Pons (tissue), 1 donor: Measurements from ENCODE around the gene DOC2A.

Experiments used
- DNase-seq: peaks from one replicate; pipeline ENCODE4 v3.0.0-alpha.2; 2016; ENCODE audit warnings: low spot score

The DOC2A gene

DNA sequence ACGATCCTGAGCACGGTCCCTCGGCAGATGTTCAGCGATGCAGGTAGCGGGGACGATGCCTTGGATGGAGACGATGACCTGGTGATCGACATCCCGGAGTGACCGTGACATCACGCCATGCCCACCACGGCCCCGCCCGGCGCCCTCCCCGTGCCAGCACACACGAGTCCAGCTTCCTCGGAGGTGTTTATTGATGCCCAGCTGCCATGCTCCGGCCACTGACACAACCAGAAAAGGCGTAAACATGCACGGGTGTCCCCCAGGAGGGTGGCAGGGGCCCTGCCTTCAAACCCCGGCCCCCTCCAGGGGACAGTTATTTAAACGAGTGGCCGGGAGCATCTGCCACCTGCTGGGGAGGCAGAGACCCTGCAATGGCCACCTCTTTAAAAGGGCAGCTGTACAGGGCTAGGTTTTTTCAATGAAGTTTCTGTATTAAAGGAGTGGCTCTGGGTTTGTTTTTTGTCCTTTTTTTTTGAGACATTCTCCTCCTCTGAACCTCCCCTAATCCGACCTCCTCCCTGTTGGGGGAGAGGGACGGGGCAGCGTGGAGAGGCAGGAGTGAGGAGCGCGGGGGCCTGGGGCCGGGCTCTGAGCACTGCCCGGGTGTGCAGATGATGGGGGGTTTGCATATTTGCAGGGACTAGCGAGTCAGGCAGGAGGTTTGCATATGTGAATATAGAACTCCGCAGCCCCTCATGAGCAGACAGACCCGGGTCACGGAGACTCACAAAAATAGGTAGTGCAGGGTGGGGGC is 5.3 kb downstream of the DOC2A start:
- DNase-seq = no peak

DNA sequence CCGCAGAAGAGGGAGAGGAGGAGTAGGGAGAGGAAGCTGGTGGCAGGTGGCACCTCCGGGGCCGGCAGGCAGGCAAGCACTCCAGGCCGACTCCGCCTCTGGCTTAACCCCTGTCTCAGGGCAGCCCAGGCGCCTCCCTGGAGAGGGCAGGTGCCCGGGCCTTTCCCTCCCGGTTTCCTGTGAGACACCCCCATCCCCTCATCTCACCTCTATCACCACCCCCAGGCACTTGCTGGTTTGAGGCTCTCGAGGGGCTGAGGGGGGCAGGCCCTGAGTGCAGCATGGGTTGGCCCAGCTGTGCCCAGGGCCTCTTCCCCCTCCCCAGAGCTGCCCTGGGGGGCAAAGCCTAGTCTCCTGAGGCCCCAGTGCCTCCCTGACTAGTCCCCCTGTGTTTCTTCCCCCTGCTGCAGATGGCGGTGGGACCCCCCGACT is 6.0 kb downstream of the DOC2A start:
- DNase-seq = no peak

DNA sequence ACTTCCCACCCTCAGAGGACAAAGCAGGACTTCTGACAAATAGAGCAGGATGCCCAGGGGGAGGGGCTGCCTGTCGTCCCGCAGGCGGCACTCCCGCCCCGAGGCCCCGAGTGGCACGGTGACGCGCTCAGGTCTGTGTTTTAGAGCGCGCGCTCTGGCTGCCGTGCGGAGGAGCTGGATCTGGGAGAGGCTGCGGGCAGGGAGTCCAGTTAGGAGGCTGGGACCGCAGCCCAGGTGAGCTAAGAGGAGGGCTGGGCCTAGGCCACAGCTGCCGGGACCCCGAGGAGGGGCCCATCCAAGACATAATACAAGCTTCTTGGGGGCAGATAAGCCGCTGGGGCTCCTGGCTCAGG is 6.4 kb downstream of the DOC2A start:
- no peak for DNase-seq

DNA sequence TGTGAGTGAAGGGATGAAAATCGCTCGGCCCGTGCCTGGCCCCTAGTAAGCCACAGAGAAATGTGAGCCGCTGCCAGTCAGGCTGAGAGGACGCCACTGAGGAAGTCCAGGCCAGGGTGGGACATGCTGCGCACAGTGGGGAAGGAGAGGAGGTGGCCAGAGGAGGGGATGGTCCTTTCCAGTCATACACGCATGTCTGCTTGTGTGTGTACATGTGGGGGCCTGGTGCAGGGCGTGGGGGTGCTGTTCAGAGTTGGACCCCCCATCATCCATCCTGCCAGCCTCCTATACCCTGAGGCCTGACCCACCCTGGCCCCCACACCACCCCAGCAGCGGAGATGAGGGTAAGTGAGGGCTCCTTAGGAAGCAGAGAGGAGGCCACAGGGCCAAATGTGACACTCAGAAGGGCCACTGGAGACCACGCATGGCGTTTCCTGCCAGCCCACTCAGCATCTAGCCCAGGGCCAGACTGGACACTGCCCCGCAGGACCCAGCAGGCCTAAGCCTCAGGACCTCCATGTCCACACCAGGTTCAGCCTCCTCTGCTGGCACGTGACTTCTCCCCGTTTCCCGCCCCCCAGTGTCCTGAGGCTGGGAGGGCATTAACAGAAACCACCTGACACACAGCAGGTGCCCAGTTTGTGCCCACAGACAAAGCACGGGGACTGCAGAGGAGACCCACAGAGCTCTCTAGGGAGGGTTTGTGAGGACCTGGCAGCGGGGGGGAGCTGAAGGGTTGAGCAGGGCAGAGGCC is 7.0 kb downstream of the DOC2A start:
- DNase-seq = no peak

DNA sequence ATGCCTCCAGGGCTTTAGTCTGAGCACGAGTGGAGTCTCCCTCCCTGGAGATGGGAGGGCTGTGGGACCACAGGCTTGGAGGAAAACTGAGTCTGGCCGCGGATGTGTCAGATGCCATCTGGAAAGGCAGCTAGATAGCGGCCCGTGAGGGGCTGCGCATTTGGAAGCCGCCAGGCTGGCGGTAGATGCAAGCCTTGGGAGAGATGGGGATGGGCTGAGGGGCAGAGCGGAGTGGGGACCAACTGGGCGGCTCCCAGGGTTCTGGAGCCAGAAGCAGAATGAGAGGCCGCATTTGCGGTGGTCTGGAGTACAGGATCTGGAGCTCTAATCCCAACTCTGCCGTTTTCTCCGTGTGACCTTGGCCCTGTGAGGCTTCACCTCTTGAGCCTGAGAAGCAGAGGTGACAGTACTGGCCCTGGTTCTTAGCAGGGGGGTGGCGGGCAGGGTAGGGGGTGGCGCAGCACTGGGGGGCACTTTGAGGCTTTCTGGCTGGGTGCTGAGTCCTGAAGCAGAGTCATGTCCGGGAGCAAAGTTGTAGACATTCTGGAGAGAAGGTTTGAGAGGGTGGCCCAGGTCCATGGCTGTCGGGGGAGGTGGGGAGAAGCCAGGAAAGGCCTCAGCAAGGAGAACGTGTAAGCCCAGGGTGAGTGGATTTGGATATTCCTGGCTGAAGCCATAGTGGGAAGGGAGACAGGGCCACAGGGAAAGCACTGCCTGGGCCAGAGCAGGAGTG is 8.0 kb downstream of the DOC2A start:
- DNase-seq = no peak

DNA sequence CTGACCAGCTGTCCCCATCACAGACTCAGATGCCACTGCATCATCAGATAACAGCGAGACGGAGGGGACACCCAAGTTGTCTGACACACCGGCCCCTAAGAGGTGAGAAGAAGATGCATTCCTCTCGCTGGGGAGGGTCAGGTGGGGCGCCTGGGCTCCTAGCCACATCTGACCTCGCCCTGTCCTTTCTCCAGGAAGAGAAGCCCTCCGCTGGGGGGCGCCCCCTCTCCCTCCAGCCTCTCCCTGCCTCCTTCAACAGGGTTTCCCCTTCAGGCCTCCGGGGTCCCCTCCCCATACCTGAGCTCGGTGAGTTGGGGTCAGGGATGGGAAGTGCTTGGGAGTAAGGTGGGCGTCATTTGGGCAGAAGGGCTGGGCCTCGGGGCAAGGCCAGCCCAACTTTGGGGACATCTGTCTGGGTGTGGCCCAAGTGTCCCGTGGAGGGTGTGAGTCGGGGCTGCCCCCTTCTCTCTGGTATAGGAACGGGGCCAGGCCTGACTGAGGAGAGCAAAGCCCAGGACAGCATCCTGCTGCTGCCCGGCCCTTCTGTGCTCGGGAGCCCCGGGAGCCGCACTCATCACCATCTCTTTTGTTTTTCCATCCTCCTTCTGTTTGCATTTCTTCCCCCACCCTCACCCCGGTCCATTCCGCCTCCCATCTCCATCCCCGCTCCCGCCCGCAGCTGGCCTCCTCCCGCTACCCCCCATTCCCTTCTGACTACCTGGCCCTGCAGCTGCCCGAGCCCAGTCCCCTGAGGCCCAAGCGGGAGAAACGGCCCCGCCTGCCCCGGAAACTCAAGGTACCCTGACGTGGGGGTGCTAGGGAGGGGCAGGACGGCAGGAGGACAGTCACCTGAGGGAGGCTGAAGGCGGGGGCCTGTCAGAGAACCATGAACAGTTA is 9.8 kb downstream of the DOC2A start:
- no peak for DNase-seq

DNA sequence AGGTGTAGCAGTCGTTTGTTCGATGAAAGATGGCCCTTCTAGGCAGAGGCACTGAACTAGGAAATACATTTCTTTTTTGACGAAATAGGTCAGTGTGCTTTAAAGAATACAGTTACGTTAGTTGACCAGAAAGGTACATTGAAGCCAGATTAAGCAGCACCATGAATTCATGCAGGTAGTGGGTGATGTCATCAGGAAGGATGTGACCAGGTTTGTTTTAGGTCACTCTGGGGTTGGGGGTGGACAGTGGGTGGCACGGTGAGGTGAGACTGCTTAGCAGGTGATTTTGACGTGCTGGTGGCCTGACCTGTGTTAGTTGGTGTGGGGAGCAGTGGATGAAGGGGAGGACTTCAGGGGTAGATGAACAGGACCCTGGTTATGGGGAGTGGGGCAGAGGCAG is 11.2 kb downstream of the DOC2A start:
- no peak for DNase-seq

DNA sequence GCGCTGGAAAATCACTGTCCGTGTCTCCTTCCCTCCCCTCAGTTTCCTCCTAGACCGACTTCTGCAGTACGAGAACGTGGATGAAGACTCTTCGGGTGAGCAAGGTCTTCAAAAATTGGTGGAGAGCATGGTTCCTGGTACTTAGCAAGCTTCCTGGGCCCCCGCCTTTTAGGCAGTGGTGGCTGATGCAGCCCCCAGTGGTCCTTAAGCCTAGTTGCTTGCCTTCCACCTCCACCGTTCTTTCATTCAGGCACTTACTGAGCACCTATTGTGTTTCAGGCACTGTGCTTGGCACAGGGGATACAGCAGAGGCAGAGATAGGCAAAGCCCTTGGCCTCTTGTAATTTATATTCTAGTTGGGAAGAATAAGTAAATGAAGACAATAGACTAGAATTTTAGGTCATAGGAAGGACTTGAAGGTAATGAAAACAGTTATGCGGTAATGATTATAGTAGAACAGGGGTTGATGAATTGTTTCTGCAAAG is 14.0 kb downstream of the DOC2A start:
- no peak for DNase-seq

DNA sequence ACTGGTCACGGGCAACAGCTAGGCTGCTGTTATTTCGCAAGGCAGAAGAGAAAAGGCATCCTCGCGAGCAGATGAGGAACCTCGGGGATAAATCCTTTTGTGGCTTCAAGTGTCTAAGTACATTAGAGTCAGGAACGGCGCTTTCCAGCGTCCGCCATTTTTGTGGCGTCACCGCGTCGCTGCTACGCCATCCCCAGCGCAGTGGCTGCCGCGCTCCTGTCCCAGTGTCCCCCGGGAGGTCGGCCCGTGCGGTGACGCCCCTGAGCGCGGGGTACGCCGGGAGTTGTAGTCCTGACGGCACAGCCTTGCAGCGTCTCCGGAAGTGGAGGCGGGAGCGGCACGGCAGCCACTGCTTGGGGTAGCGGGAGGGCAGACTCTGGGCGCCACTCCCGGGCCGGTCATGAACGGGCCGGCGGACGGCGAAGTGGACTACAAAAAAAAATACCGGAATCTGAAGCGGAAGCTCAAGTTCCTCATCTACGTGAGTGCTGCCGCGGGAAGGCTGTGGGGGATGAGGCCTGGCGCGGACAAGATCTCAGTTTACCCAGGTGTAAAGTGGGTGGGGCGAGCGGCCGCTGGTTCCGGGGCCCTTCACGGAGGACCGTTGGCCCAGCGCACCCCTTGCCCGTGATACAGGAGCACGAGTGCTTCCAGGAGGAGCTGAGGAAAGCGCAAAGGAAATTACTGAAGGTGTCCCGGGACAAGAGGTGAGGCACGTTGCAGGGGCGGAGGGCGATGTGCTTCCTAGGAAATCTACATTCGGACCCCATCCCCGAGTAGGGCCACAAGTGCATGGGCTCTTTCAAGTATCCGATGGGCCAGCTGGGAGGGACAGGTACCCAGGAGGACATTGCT is 14.7 kb downstream of the DOC2A start, which contains the start of gene INO80E:
TSS of gene INO80E (plus strand) at position 331 of the 855 bp plus-strand sequence. CDS start at position 401, 70 bp downstream.
- DNase-seq = peak; percentile 96

DNA sequence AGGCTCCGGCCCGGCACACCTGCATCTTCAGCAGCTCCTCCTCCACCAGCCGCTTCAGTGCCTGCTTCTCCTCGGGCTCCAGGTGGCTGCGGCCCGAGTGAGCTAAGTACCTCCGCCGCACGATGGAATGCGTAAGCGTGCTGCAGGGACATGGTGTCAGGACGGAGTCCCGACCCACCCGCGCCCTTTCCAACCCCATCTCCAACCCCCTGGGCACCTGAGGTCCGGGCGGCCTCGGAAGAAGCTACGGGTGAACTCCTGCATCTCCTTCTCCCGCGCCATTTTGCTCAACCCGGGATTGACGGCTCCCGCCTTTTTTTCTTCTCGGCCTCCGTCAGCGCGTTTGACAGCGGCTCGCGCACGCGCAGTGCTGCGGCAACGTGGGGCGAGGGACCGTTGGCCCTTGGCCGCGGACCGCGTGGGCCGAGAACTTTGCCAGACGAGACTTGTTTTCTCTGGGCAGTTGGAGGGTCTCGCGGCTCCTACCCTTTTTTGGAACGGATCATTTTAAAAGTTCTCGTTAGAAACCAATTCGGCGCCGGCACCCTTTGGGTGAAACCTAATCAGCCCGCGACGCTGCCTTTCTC is 15.4 kb downstream of the DOC2A start, which contains the start of gene HIRIP3:
TSS of gene HIRIP3 (minus strand) at position 294 of the 587 bp plus-strand sequence. CDS start at position 282, 12 bp downstream.
- peak; percentile 80 for DNase-seq

DNA sequence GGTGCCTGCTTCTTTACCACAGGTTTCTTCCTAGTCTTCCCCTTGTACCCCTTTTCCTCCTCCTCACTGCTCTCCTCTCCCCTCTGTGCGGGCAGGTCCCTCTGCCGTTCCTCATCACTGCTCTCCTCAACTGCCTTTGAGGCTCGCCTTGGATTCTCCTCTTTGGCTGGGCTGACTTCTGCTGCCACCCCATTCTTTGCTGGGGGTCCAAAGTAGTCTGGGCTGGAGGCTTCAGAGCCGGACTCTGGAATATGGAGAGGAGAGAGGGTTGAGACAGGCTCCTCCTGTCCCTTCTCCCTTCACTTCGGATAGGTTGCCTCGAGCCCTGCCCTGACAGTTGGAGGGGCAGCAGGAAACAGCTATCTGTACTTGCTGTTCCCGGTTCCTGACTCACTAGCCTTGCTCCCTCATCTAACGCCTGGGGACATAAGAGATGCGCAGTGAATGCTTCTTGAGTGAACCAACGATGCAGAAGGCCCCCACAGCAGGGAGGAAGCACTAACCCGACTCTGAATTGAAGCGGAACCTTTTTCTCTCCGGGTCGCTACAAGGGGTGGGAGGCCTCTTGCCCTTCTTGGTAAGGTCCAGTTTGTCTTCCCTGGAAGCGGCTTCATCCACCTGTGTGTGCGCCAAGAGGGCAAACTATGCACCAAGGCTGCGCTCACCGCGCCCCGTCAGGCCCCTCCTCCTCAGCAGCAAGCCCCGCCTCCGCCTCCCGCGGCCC is 16.1 kb downstream of the DOC2A start:
- peak; percentile 37 for DNase-seq

DNA sequence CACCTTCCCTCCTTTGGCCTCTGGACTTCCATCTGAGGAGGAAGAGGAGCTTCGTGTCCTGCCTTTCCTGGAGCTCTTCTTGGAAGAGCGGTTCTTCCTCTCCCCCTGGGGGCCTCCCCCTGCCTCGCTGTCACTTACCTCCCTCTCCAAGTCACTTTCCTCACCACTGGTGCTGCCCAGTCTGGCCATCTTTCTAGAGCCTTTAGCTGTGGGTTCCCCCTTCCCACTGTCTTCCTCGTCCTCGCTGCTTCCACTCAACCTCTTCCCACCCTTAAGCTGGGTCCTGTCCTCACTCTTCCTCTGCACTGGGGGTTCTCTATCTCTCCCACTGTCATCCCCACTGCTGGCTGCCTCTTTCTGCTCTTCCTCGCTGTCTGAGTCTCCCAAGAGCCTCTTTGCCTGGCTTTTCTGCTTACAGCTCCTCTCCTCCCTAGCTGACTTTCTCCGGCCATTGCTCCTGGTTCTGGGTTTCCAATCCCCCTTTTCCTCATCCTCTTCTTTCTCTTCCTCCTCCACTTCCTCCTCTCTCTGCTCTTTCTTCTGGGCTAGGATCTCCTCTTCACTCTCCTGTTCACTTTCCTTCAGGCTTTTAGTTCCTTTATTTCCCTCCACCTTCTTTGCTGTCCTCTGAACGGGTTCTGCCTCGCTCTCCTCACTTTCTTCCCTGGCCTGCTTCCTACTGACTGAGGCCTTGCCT is 16.8 kb downstream of the DOC2A start:
- DNase-seq = no peak

DNA sequence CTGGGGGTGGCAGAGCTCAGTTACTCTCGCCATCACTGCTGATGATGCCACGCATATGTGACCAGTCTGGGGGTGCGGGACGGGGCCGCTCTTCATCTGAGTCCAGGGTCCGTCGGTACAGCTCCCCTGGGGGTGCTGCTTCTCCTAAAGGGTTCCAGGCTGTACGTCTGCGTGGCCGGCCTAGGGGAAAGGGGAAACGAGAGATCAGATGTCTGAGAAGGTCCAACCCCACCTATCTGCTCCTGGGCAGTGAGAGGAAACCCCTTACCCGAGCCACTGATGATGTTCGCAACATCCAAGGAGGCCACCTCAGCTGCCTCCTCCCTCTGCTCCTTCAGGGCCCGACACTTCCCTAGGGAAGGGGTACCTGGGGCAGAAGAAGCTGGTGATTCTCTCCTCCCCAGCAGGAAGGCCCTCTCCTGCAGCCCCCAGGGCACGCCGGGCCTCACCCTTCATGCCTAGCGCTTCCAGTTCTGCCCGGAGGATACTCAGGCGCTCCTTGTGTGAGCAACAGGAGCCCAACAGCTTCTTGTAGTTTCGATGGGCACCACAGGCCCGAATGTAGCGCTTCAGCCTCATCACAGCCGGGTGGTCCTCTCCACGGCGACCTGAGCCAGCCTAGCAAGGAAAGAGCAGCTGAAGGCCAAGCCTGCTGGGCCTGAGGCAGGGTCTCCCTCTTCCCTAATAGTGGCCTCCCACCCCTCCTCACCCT is 17.5 kb downstream of the DOC2A start:
- DNase-seq = no peak

DNA sequence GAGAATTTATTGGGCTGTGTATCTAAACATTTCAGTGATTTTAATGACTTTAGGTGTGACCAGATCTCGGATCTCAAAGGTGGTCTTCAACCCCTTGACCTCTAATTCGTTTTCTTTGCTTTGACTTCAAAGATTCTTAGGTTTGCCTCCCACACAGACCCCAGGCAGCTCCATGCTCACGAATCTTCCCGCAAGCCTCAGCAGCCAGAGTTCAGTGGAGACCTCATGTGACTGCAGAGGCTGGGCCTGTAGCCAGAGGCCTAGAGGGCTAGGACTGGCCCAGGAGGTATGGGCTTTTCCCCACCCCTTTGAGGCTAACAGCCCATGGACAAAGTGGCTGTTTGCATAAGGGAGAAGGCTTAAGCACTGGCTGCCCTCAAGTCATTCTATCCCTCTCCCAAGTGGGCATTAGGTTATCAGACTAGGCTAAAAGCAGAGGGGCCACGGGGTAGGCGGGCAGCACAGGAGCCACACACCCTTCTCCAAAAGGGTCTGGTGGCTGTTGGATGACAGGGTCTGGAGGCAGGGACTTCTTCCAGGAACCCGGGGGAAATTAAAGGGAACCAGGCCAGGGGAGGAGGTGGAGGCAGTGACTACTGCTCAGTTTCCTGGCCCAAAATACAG is 18.4 kb downstream of the DOC2A start:
- no peak for DNase-seq

DNA sequence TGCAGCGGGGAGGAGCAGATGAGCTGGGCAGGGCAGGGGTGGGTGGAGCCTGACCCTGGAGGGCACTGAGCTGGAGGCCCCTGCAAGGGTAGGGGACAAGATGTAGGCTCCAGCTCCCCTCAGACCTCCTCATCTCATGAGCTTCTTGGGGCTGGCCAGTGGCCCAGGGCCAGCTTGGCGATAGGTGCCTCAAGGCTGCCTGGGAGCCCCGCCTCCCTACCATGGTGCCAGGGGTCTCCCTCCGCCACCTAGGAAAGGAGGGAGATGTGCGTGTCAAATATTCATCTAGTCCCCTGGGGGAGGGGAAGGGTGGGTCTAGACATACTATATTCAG is 19.3 kb downstream of the DOC2A start:
- DNase-seq = no peak

DNA sequence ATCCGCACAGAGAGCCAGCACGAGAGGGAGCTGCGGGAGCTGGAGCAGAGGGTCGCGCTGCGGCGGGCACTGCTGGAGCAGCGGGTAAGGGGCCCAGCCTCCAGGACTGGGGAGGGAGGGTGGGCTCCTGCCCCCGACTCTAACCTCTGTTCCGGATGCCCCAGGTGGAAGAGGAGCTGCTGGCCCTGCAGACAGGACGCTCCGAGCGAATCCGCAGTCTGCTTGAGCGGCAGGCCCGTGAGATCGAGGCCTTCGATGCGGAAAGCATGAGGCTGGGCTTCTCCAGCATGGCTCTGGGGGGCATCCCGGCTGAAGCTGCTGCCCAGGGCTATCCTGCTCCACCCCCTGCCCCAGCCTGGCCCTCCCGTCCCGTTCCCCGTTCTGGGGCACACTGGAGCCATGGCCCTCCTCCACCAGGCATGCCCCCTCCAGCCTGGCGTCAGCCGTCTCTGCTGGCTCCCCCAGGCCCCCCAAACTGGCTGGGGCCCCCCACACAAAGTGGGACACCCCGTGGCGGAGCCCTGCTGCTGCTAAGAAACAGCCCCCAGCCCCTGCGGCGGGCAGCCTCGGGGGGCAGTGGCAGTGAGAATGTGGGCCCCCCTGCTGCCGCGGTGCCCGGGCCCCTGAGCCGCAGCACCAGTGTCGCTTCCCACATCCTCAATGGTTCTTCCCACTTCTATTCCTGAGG is 19.8 kb downstream of the DOC2A start:
- no peak for DNase-seq

DNA sequence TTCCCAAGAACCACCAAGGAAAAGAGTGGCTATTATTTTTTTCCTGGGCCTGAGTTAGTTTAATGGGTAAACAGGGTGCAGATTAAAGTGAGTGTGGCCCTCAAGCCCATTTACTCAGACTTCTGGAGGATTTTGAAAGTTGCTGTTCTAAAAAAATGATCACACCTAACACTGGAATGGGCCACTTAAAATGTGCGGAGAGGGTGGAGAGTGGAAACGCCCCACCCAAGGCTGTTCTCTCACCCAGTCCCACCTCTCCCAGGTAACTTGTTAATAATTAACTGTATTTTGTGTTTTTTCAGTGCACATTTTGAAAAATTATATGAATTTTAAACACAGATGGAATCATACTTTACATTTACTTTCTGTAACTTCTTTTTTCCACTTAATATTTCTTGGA is 20.8 kb downstream of the DOC2A start:
- DNase-seq = no peak
